ENCODE results near the gene CHEK2. TPM values are rescaled to one million over a fixed set of nuclear protein-coding genes. Genes with fewer than 3 reads are reported as not detected.
A peak's percentile ranks its signal among the peaks of the same experiment; 100 is the strongest.

The CHEK2 gene
- total and polyA plus RNA-seq, 2 experiments from 2014 or later, result 12.2 to 21.8 TPM

DNA sequence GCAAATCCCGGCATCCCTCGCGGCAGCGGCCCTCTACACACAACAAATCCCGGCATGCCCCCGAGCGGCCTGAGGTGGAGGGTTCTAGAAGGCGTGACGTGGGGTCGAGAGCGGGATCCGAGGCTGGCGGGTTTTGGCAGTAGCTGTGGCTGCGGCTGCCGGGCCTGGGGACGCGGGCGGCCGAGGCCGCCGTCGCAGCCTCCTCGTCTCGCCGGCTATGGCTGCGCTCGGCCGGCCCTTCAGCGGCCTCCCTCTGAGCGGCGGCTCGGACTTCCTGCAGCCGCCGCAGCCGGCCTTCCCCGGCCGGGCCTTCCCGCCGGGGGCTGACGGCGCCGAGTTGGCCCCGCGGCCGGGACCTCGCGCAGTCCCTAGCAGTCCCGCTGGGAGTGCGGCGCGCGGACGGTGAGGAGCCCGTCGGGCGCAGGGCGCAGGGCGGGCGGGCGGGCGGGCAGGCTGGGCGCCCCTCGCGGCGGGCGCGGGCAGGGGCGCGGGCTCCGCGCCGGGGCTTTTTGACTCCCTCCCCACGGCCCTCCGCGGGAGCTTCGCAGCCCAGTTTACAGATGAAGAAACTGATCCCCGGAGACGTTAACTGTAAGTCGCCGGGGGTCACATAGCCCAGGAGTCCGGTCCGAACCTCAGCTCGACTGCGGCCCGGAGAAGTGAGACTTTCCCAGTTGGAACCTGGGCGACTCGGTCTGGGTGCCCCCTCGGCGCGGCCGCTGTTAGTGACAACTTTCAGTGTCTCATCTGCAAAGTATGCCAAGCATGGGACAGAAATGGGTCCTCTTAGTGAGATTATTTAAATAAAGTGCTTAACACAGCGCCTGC, 31.2 kb upstream of the CHEK2 start, which contains the start of gene CCDC117:
Gene CCDC117 (plus strand): TSS at position 63 of the 828 bp plus-strand sequence. CDS start 155 bp downstream, at position 218.
- H4K20me1 ChIP-seq (ENCODE audit: insufficient read depth), result no peaks in the 10 kb centered on the region
- H3K4me2 ChIP-seq (ENCODE audit: unreplicated experiment), result peak within 1 kb of the TSS; percentile 84
- peak within 1 kb of the TSS; percentile 95 for H3K9ac ChIP-seq
- peak; percentile 98 for DNase-seq
- peak within 1 kb of the TSS; percentile 92 for H3K27ac ChIP-seq
- H3K4me1 ChIP-seq (ENCODE audit: insufficient read depth), result 0 out of 2 replicates have a peak, but pooled peaks cover 8% of the 10 kb centered on the region
- WGBS, 2 experiments (ENCODE audit: low coverage in 1 of 2, low lambda C conversion rate in 2 of 2, missing lambda C conversion rate in 2 of 2), result 1 to 2% methylated on average over 27 to 41 of the region's 92 CpGs
- H3K36me3 ChIP-seq (ENCODE audit: low read depth), result peaks cover 14% of the 10 kb centered on the region
- no peaks in the 10 kb centered on the region for H3K27me3 ChIP-seq (replicated peaks; ENCODE audit: insufficient read depth)
- peak within 1 kb of the TSS; percentile 95 for H2AFZ ChIP-seq
- in situ Hi-C loops (cut with MboI), result no loop called here
- H3K79me2 ChIP-seq (ENCODE audit: insufficient read depth), result peaks cover 43% of the 10 kb centered on the region
- H3K9me2 ChIP-seq (ENCODE audit: insufficient read depth), result no peaks in the 10 kb centered on the region
- peaks cover 12% of the 10 kb centered on the region for H3F3A ChIP-seq (ENCODE audit: insufficient read depth)
- H3K4me3 ChIP-seq, result peak within 1 kb of the TSS; percentile 82
- H3K9me3 ChIP-seq (ENCODE audit: low read depth), result no peaks in the 10 kb centered on the region
- TF ChIP-seq EZH2 (IDR thresholded peaks at IDR 0.05; ENCODE audit: insufficient read depth, poor library complexity, severe bottlenecking) (no peak), EZH2phosphoT487 (IDR thresholded peaks at IDR 0.05; ENCODE audit: insufficient read depth, low read depth) (no peak)

DNA sequence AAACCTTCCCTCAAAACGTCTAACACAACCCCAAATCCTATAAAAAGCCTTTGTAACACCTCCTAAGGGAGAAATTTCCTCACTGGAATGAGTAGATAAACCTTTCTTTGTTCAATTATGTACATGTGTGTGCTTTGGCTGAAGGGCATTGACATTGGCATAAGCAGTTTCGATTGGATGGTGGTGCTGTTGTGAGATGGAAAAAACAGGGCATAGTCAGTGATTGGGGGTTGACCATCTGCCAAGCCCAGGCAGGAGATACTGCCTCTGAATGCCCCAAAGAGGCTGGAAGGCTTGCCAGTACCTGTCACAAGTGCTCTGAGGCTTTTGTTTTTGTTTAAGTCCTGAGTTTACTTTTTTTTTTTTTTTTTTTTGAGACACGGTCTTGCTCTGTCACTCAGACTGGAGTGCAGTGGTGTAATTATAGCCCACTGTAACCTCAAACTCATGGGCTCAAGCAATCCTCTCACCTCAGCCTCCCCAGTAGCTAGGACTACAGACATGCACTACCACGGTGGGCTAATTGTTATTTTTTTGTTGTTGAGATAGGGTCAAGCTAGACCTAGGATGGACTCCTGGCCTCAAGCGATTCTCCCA, 29.7 kb upstream of the CHEK2 start:
- H3K9ac ChIP-seq, result no peak overlapping the region
- H3K4me2 ChIP-seq (ENCODE audit: unreplicated experiment), result no peak overlapping the region
- in situ Hi-C loops (cut with MboI), result no loop called here
- no peak overlapping the region for H3K27ac ChIP-seq
- H3K36me3 ChIP-seq (ENCODE audit: low read depth), result peaks cover 14% of the 10 kb centered on the region
- H3K79me2 ChIP-seq (ENCODE audit: insufficient read depth), result peaks cover 27% of the 10 kb centered on the region
- 62 to 70% methylated on average over 5 of the region's 5 CpGs for WGBS, 2 experiments (ENCODE audit: low coverage in 1 of 2, low lambda C conversion rate in 2 of 2, missing lambda C conversion rate in 2 of 2)
- peaks cover 12% of the 10 kb centered on the region for H3F3A ChIP-seq (ENCODE audit: insufficient read depth)
- 0 out of 2 replicates have a peak, but pooled peaks cover 8% of the 10 kb centered on the region for H3K4me1 ChIP-seq (ENCODE audit: insufficient read depth)
- H2AFZ ChIP-seq, result no peak overlapping the region
- H3K9me2 ChIP-seq (ENCODE audit: insufficient read depth), result no peaks in the 10 kb centered on the region
- no peak overlapping the region for H3K4me3 ChIP-seq
- H4K20me1 ChIP-seq (ENCODE audit: insufficient read depth), result no peaks in the 10 kb centered on the region
- H3K27me3 ChIP-seq (replicated peaks; ENCODE audit: insufficient read depth), result no peaks in the 10 kb centered on the region
- DNase-seq, result no peak
- TF ChIP-seq EZH2phosphoT487 (IDR thresholded peaks at IDR 0.05; ENCODE audit: insufficient read depth, low read depth), result no peak
- no peak for TF ChIP-seq EZH2 (IDR thresholded peaks at IDR 0.05; ENCODE audit: insufficient read depth, poor library complexity, severe bottlenecking)
- no peaks in the 10 kb centered on the region for H3K9me3 ChIP-seq (ENCODE audit: low read depth)

DNA sequence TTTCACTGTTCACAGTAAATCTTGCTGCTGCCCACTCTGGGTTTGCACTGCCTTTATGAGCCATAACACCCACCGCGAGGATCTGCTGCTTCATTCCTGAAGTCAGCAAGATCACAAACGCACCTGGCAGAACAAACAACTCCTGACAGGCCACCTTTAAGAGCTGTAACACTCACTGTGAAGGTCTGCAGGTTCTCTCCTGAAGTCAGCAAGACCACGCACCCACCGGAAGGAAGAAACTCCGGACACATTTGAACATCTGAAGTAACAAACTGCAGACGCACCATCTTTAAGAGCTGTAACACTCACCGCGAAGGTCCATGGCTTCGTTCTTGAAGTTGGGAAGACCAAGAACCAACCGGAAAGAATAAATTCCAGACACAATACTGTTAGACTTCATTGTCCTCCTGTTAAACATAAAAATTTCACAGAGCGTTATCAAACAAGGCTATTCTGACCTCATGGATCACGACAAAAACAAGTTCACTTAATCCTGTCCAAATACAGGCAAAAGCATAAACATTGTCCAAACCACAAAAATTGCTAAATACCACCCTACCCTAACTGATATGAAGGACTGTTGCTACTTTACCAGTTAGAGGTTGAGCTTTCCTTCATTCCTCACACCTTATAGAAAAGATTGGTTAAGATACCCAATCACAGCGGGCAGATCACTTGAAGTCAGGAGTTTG, 27.9 kb upstream of the CHEK2 start:
- H2AFZ ChIP-seq, result no peak overlapping the region
- no peak for DNase-seq

DNA sequence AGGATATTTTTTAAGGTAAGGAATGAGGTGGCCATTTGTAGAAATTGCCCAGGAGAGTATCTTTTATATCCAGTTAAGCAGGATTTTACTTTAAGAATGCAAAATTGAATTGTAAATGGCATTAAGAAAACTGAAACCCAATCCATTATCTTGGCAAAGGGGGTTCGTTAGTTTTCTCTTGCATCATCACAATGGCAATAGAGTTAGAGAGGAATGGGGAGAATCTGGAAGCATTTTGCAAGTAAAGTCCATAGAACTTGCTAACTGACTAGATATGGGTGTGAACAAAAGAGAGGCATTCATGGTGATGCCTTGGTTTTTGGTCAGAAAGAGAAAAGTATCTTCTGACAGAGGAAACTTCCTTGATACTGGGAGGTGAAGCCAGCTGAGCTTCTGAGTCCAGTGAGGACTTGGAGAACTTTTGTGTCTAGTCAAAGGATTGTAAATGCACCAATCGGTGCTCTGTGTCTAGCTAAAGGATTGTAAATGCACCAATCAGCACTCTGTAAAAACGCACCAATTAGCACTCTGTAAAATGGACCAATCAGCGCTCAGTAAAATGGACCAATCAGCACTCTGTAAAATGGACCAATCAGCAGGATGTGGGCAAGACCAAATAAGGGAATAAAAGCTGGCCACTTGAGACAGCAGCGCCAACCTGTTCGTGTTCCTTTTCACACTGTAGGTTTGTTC, 27.2 kb upstream of the CHEK2 start:
- no peak for DNase-seq
- H3K27ac ChIP-seq, result no peak overlapping the region
- no peaks in the 10 kb centered on the region for H3K27me3 ChIP-seq (replicated peaks; ENCODE audit: insufficient read depth)
- H3K9me2 ChIP-seq (ENCODE audit: insufficient read depth), result no peaks in the 10 kb centered on the region
- H3K4me2 ChIP-seq (ENCODE audit: unreplicated experiment), result no peak overlapping the region
- H3K9ac ChIP-seq, result no peak overlapping the region
- H3F3A ChIP-seq (ENCODE audit: insufficient read depth), result peaks cover 8% of the 10 kb centered on the region
- peaks cover 3% of the 10 kb centered on the region; the same call in 1 of the 2 replicates for H3K79me2 ChIP-seq (ENCODE audit: insufficient read depth)
- no peaks in the 10 kb centered on the region for H4K20me1 ChIP-seq (ENCODE audit: insufficient read depth)
- 71 to 77% methylated on average over 6 of the region's 6 CpGs for WGBS, 2 experiments (ENCODE audit: low coverage in 1 of 2, low lambda C conversion rate in 2 of 2, missing lambda C conversion rate in 2 of 2)
- H3K9me3 ChIP-seq (ENCODE audit: low read depth), result no peaks in the 10 kb centered on the region
- H3K4me1 ChIP-seq (ENCODE audit: insufficient read depth), result no peaks in the 10 kb centered on the region
- in situ Hi-C loops (cut with MboI), result no loop called here
- no peak overlapping the region for H3K4me3 ChIP-seq
- no peaks in the 10 kb centered on the region for H3K36me3 ChIP-seq (ENCODE audit: low read depth)
- TF ChIP-seq EZH2phosphoT487 (IDR thresholded peaks at IDR 0.05; ENCODE audit: insufficient read depth, low read depth), result no peak
- no peak for TF ChIP-seq EZH2 (IDR thresholded peaks at IDR 0.05; ENCODE audit: insufficient read depth, poor library complexity, severe bottlenecking)
- H2AFZ ChIP-seq, result no peak overlapping the region

More for the DNA sequence above, 27.9 kb upstream of the CHEK2 start:
- Histone ChIP-seq H4K20me1 (ENCODE audit: insufficient read depth) (no peaks in the 10 kb centered on the region), H3K79me2 (ENCODE audit: insufficient read depth) (peaks cover 10% of the 10 kb centered on the region), H3K27ac (no peak overlapping the region), H3K36me3 (ENCODE audit: low read depth) (peaks cover 3% of the 10 kb centered on the region; the same call in 1 of the 2 replicates), H3K4me1 (ENCODE audit: insufficient read depth) (0 out of 2 replicates have a peak, but pooled peaks cover 4% of the 10 kb centered on the region), H3K4me2 (ENCODE audit: unreplicated experiment) (no peak overlapping the region), H3K9me2 (ENCODE audit: insufficient read depth) (no peaks in the 10 kb centered on the region), H3K4me3 (no peak overlapping the region), H3K9ac (no peak overlapping the region), H3K27me3 (replicated peaks; ENCODE audit: insufficient read depth) (no peaks in the 10 kb centered on the region), H3K9me3 (ENCODE audit: low read depth) (no peaks in the 10 kb centered on the region), H3F3A (ENCODE audit: insufficient read depth) (peaks cover 12% of the 10 kb centered on the region)
- no peak for TF ChIP-seq EZH2phosphoT487 (IDR thresholded peaks at IDR 0.05; ENCODE audit: insufficient read depth, low read depth)
- in situ Hi-C loops (cut with MboI), result no loop called here
- 57 to 70% methylated on average over 14 of the region's 14 CpGs for WGBS, 2 experiments (ENCODE audit: low coverage in 1 of 2, low lambda C conversion rate in 2 of 2, missing lambda C conversion rate in 2 of 2)

All from GM23248 (cell line).